D341Med (cell line): ENCODE data around the gene CCT2.
A peak's percentile ranks its signal among the peaks of the same experiment; 100 is the strongest.

Source experiments
- DNase-seq: peaks from one replicate; pipeline ENCODE4 v3.0.0; 2012; ENCODE audit warnings: low spot score

Gene CCT2

DNA sequence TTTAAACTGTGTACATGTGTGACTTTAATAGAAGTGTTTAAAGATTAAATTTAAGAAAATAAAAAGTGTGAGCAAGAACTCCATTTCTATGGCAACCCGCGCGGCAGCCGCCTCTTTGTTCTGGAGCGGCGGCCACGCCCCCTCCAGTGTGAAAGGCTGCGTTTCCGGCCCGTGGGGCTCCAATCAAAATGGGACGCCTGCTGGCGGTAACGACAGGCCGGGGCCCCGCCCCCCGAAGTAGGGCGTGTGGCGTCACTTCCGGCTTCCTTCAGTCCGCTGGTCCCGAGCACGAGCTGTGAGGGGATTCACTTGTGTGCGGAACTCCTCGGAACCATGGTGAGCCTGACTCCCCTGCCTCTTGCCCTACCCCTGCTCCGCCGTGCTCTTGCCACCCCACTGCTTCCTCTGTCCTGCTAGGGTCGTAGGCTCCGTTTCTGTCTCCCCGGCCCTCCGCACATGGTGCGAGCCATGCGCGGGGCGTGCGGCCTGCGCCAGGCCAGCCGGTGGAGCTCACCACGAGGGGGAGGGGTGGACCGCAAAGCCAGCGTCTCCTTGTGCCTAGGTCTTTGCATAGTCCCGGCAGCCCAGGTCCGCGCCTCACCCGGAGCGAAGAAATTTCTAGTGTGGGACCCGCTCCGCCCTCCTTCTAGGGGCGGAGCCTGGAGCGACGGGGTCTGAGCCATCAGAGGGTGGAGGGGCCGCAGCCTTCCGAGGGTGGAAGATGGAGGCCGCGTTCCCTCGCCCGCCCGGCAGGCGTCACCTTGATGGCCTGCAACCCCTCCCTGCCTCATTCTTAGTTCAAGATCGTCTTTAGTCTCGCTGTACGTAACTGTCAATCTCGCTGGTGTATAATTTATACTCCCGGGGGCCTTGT is at the start of gene CCT2:
Gene CCT2 (plus strand): TSS at position 271 of the 874 bp plus-strand sequence. CDS start 63 bp downstream, at position 334.
- DNase-seq: peak; percentile 98

DNA sequence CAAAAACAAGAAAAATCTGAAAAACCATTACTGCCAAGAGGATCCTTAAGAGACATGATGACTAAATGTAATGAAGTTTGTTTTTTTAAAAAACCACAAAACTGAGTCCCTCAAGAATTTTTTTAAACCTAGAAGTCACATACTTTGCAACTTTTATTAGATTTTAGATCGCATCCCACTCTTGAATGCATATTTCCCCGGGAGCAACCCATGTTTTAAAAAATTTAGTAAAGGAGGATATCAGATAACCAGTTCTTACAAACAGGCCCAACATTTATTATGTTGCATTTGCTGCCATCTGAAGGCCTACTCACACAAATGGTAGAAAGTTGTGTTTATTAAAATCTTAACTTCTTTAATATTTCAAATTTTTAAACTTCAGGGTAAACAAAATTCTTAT is 44.3 kb upstream of the CCT2 start:
- no peak for DNase-seq

GRCh38 chr12:69544087-69544486 is 41.2 kb upstream of the CCT2 start:
- no peak for DNase-seq

- DNase-seq: no peak
Measured at GRCh38 chr12:69545081-69545480, 40.2 kb upstream of the CCT2 start.

GRCh38 chr12:69546693-69547438 is 38.4 kb upstream of the CCT2 start:
- DNase-seq: no peak

DNA sequence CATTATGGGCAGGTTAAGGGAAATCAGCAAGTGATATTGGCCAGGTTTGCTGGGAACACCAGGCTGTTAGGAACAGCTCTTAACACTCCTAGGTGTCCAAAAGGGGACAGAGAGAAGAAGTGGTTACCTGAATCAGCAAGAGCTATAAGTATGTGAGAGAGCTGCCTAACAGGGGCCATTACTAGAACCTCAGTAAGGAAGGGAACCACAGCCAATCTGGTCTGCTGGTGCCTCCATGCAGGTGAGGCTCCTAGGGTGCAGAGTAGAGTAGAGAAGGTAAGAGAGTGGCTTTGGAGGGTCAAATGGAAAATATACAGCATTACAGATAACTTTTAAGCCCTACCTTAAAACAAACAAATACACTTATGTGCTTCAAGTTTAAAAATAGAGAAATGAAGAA is 36.6 kb upstream of the CCT2 start:
- DNase-seq: no peak

- DNase-seq: no peak
Measured at GRCh38 chr12:69550569-69551350, 34.5 kb upstream of the CCT2 start.

- peak; percentile 36 for DNase-seq
Measured at GRCh38 chr12:69553628-69554248, 31.5 kb upstream of the CCT2 start.

GRCh38 chr12:69555461-69555860 is 29.8 kb upstream of the CCT2 start:
- DNase-seq: no peak

DNA sequence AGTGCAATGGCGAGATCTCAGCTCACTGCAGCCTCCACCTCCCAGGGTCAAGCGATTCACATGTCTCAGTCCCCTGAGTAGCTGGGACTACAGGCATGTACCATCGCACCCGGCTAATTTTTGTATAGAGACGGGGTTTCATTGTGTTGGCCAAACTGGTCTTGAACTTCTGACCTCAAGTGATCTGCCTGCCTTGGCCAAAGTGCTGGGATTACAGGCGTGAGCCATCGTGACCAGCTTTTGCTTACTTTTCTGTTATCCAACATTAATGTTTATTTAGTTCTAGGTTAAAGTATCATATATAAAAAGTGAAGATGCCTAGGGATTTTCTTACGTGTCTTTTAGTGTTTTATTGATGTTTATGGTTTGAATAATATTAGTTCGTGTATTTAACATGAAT is 28.9 kb upstream of the CCT2 start:
- no peak for DNase-seq

GRCh38 chr12:69563166-69563762 is 22.0 kb upstream of the CCT2 start:
- no peak for DNase-seq

DNA sequence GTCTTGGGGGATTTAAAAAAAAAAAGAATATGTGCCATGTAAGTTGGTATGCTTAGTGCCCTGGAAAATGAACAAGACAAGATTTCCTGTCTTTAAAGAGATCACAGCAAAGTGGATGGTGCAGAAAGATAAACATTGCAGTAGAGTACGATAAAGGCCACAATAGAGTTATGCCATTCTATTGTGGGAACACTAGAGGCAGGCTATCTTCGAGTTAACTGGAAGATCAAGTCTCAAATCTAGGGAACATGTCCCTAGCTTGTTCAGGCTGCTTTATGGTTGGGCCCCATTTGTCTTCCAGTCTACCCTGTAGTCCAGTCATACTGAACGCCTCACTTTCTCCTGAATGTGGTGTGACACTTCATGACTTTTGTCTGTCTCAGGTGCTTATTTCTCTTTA is 18.7 kb upstream of the CCT2 start:
- no peak for DNase-seq

DNA sequence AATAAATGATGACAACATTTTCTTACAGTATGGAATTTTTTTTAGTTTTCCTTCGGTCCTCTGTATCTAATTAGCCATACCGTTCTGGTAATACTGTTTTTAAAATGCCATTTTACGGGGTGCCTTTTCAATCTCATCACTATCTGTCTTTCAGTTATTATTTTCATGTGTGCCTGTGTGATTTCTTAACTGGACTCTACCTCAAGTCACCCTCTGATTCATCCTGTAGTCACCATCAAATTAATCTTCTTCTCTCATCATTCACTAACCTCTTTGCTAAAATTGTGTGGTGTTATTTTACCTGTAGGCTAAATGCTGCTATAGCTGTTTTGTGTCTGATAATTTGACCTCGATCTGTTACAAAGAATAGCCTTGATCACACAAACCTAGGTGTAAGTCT is 16.0 kb upstream of the CCT2 start:
- no peak for DNase-seq

DNA sequence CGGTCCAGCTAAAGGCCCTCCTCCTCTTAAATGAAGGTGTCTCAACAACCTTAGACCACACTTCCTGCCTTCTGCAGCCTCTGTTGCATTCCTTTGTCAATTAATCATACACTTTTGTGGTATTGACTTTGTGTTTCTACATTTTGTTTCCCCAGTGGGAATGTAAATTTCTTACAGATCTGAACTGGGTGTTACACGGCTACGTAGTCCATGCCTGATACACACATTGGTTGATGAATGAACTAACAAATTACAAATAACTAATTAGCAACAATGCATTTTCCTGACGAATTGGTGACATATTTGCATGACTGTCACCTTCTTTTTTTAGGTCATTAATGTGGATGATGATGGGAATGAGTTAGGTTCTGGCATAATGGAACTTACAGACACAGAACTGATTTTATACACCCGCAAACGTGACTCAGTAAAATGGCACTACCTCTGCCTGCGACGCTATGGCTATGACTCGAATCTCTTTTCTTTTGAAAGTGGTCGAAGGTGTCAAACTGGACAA is 15.2 kb upstream of the CCT2 start:
- no peak for DNase-seq

- peak; percentile 65 for DNase-seq
Measured at GRCh38 chr12:69570545-69571399, 14.5 kb upstream of the CCT2 start.

DNA sequence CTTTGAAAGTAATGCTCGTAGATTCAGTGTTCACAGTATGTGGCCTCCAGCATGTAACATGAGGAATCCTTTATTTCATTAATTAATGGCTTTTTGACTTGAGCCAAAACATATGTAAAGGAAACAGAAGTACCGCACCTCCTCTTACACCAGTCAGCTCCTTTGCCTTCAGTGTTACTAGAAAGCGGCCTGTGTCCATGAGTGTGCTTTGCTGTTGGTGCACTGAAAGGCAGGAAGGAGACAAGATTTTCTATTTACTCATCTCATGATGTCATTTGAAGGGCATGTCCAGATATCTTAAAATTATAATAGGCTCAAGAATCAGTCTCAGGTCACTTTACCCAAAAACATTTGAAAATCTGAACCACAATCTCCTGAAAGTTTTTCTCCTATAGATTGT is 9.9 kb upstream of the CCT2 start:
- no peak for DNase-seq

DNA sequence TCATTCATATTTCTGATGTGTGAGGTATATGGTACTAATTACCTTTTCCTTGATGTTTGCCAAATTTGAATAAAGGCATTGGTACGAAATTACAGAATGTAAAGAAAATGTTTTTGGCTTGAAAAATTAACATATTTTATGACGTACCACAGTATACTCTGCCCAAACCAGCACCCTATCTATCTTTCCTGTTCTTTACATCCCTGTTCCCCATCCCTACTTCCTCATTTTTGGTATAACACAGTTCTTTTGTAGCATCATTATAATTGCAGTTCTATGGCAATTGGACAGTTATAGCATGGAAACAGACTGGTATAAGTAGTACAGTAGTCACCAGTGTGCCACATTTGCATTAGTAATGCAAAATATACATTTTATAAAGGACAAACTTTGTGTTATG is 7.0 kb upstream of the CCT2 start:
- DNase-seq: no peak

- DNase-seq: no peak
Measured at GRCh38 chr12:69579029-69579428, 6.2 kb upstream of the CCT2 start.

- DNase-seq: no peak
Measured at GRCh38 chr12:69580074-69580473, 5.2 kb upstream of the CCT2 start.

DNA sequence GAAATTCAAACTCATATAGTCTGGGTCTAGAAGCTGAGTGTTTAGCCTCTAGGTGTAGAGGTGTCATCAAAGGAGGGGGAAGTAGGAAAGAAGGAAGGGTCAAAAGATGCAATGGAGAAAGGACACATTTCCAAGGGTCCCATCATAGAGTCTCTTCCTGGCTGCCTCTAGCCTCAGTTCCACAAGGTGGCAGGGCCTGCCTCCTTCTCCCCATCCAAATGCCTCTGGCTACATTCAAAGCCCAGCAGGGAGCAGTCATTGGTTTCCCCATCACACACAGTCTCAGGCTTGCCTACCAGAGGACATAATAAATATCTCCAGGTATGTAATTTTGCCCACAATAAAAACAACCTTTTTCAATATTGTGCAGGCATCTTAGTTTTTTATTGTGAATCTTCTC is 2.1 kb upstream of the CCT2 start:
- peak; percentile 48 for DNase-seq

DNA sequence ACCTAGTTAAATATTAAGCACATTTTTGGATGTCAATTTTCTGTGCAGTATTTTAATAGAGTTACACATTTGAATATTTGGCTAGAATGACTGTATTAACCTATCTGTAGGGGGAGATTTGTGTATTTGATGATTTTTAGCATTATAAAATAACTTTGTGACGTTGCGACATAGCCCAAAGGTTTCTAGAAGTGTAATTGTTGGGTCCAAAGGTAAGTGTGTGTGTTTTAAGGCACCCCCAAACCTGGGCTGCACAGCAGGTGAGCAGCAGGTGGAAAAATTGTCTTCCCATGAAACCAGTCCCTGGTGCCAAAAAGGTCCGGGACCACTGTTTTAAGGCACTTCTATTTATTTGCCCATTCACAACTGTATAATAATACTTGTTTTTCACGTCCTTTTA is 3.3 kb downstream of the CCT2 start:
- no peak for DNase-seq
